ENCODE results near the gene SSH3.

- TF ChIP-seq CTCF (IDR thresholded peaks at IDR 0.05) (no peak), POLR2AphosphoS5 (IDR thresholded peaks at IDR 0.05) (no peak)
Observed at GRCh38 chr11:67284811-67285540, 18.4 kb upstream of the SSH3 start.

Measured in prostate gland (tissue), 2 donors.